Epithelial cell of esophagus (primary cell): ENCODE results near the gene TENM3.
"Not testable (repeated sequence)": the region's sequence is repeated elsewhere in the genome, so short reads cannot be mapped to it uniquely, and the experiment has no call there.

Experiments
- DNase-seq: peaks from one replicate; pipeline ENCODE4 v3.0.0; 2010; ENCODE audit warnings: low read depth
- H3K4me3 ChIP-seq: 2 replicates; pipeline ENCODE4 v1.5.1; 2011; ENCODE audit warnings: mild to moderate bottlenecking, low read length, control low read depth
- CTCF ChIP-seq: IDR thresholded peaks from 2 replicates; pipeline ENCODE4 v1.5.1; 2011; ENCODE audit warnings: low read depth, mild to moderate bottlenecking, low read length, control low read depth, inconsistent platforms; ENCODE audit not compliant: insufficient read depth; ENCODE audit errors: missing control alignments

TENM3 gene

GRCh38 chr4:182235021-182235795 is 8.0 kb upstream of the TENM3 start:
- no peak for DNase-seq
- no peak for TF ChIP-seq CTCF
- no peak overlapping the region for H3K4me3 ChIP-seq

DNA sequence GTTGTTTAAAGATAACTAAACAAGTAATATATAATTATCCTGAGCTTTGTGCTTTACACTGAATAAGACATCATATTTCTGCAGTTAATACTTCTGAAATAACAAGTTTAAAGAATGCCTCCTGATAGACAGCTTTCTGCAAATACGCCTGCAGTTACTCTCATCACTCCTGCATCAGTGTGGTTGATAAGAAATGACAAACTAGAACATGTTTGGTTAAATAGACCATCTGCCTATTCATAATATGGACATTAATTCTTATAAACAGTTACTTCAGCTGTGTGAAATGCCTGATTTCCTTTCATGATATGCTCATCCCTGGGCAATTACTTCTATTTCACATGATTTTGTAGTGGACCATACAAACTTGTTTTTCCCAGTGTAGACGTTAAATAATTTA is 7.0 kb upstream of the TENM3 start:
- no peak for TF ChIP-seq CTCF
- H3K4me3 ChIP-seq: no peak overlapping the region
- DNase-seq: no peak

DNA sequence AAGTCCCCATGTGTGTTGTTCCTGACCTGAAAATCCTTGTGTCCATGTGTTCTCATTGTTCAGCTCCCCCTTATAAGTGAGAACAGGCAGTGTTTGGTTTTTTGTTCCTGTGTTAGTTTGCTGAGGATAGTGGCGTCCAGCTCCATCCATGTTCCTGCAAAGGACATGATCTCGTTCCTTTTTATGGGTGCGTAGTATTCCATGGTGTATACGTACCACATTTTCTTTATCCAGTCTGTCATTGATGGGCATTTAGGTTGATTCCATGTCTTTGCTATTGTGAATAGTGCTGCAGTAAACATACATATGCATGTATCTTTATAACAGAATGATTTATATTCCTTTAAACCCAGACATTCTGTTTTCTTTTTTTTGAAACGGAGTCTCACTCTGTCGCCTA is 6.2 kb upstream of the TENM3 start:
- not testable (repeated sequence) for H3K4me3 ChIP-seq, DNase-seq

- no peak for TF ChIP-seq CTCF
- no peak overlapping the region for H3K4me3 ChIP-seq
- DNase-seq: peak; percentile 51
Observed at GRCh38 chr4:182238355-182238931, 4.8 kb upstream of the TENM3 start.

DNA sequence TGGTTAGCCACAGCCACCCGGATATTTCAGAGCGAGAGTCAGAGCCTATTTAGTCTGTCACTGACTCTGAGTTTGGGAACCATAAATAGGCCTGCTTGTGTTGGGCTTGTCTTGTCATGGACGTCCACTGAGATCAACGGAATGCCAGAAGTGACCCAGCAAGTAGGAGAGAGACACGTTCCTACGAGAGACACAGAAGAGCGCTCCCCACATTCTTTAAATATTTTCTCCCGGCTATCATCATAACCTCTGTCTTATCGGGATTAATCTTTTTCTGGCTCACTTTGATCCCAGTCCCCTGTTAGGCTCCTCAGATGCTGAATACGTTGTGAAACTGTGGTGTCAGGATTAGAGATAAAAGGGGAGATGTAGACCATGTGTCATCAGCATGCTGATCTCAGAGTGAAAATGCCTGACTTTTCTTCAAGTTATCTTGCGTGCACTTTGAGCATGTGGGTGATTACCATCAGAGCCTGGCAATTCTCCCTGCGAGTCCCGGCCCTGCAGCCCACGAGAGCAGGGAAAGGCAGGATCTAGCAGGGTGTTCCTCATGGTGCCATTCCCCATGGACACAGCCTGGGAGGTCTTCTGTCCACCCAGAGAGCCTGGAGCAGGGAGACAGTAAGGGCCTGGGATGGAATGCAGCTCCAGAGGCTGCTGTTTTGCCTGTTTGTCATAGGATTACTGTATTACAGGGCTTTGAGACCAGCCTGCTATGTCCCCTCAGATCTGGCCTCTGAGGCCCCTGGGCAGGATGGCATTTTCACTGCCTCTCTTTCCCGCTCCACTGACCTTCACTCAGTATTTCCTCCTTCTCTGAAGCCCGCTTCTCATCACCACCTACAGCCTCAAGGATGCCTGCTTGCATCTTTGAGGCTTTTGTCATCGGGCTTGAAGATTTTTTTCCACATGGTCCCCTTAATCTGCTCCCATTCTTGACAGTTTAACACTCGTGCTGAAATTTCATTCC is 2.8 kb upstream of the TENM3 start:
- H3K4me3 ChIP-seq: no peak overlapping the region
- TF ChIP-seq CTCF: no peak
- DNase-seq: peak; percentile 67

GRCh38 chr4:182242260-182242659 is 942 bp upstream of the TENM3 start:
- not testable (repeated sequence) for H3K4me3 ChIP-seq, DNase-seq

DNA sequence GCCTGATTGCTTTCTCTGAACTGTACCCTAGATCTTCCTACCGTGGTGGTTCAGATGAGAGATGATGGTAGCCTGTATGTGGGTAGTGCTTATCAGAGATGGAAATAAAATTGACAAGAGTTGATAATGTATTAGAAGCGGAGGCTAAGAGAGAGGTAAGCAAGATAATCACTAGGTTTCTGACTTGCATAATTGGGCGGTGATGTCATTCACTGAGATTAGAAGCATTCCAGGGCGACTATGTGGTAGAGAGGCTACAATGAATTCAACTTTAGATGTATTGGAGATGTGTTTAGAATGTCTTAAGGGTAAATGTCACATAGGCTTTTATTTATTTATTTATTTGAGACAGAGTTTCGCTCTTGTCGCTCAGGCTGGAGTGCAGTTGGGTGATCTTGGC is 415 bp upstream of the TENM3 start:
- TF ChIP-seq CTCF: no peak
- peak; percentile 64 for DNase-seq
- H3K4me3 ChIP-seq: no peak overlapping the region

DNA sequence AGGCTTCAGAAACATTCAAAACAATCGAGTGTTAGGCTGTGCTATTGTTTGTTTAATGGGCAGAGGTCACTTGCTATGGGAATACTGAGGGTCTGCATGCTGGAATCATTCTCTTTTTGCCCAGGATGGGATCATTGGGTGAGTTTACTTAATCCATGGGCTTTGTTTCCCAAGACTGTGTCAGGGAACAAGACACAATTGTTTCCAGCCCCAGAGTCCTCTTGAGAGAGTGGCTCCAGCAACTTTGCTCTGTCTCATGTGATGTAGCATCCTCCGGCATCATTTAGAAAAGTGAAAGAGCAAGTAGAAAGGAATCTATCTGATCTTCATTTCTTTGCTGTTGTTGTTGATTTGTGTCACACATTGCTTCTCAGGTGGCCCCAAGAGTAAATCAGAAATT is 1.8 kb downstream of the TENM3 start:
- no peak for DNase-seq

More for the DNA sequence above, 1.8 kb downstream of the TENM3 start:
- no peak for TF ChIP-seq CTCF
- H3K4me3 ChIP-seq: no peak overlapping the region
